Measurements from ENCODE around the gene PPP1R7. TPM values are rescaled to one million over a fixed set of nuclear protein-coding genes. Genes with fewer than 3 reads are reported as not detected.

The PPP1R7 gene
- total RNA-seq, 1 experiment from 2014 or later, result 43.9 TPM

- TF ChIP-seq CTCF (IDR thresholded peaks at IDR 0.05; ENCODE audit: unreplicated experiment), result no peak
- CTCF ChIA-PET, result interaction anchor here (0.6 kb wide), 1 partner anchor 551 kb away, joined by 6 read pairs; no protein-coding TSS in a partner anchor
- Mint-ChIP-seq H3K27me3 (ENCODE audit: insufficient read depth, unreplicated experiment) (no peaks in the 10 kb centered on the region), H3K4me1 (ENCODE audit: insufficient read depth, unreplicated experiment) (no peaks in the 10 kb centered on the region), H3K9me3 (ENCODE audit: unreplicated experiment) (no peaks in the 10 kb centered on the region), H3K36me3 (ENCODE audit: insufficient read depth, unreplicated experiment) (peaks cover 16% of the 10 kb centered on the region), H3K4me3 (ENCODE audit: unreplicated experiment) (no peak overlapping the region), H3K27ac (ENCODE audit: low read depth, unreplicated experiment) (no peak overlapping the region)
- intact Hi-C loops (cut with micrococcal nuclease), result no loop called here
- BruUV-seq (replicated peaks), result no TSS peak
- POLR2A ChIA-PET, result interaction anchor here (0.7 to 1.1 kb wide), 2 partner anchors 8 to 61 kb away, joined by 3 read pairs; no protein-coding TSS in a partner anchor
- DNase-seq (ENCODE audit: unreplicated experiment), result no peak
Observed at GRCh38 chr2:241112046-241112445, 38.2 kb upstream of the PPP1R7 start.

GRCh38 chr2:241112592-241112991, 37.7 kb upstream of the PPP1R7 start:
- H3K36me3 Mint-ChIP-seq (ENCODE audit: insufficient read depth, unreplicated experiment), result peaks cover 16% of the 10 kb centered on the region
- POLR2A ChIA-PET, result interaction anchor here (0.6 to 1.1 kb wide), 3 partner anchors 9 to 508 kb away, joined by 3 read pairs; no protein-coding TSS in a partner anchor
- H3K4me3 Mint-ChIP-seq (ENCODE audit: unreplicated experiment), result no peak overlapping the region
- H3K9me3 Mint-ChIP-seq (ENCODE audit: unreplicated experiment), result no peaks in the 10 kb centered on the region
- CTCF ChIA-PET, result no interaction called here
- TF ChIP-seq CTCF (IDR thresholded peaks at IDR 0.05; ENCODE audit: unreplicated experiment), result no peak
- intact Hi-C loops (cut with micrococcal nuclease), result no loop called here
- no peaks in the 10 kb centered on the region for H3K27me3 Mint-ChIP-seq (ENCODE audit: insufficient read depth, unreplicated experiment)
- H3K4me1 Mint-ChIP-seq (ENCODE audit: insufficient read depth, unreplicated experiment), result no peaks in the 10 kb centered on the region
- DNase-seq (ENCODE audit: unreplicated experiment), result no peak
- no TSS peak for BruUV-seq (replicated peaks)
- H3K27ac Mint-ChIP-seq (ENCODE audit: low read depth, unreplicated experiment), result no peak overlapping the region

GRCh38 chr2:241114836-241115235, 35.4 kb upstream of the PPP1R7 start:
- BruUV-seq (replicated peaks), result no TSS peak
- no peak for TF ChIP-seq CTCF (IDR thresholded peaks at IDR 0.05; ENCODE audit: unreplicated experiment)
- intact Hi-C loops (cut with micrococcal nuclease), result no loop called here
- no peaks in the 10 kb centered on the region for H3K27me3 Mint-ChIP-seq (ENCODE audit: insufficient read depth, unreplicated experiment)
- no peak overlapping the region for H3K27ac Mint-ChIP-seq (ENCODE audit: low read depth, unreplicated experiment)
- DNase-seq (ENCODE audit: unreplicated experiment), result no peak
- no peaks in the 10 kb centered on the region for H3K4me1 Mint-ChIP-seq (ENCODE audit: insufficient read depth, unreplicated experiment)
- ChIA-PET POLR2A (no interaction called here), CTCF (interaction anchor here (0.7 kb wide), 1 partner anchor 37 kb away, joined by 4 read pairs; no protein-coding TSS in a partner anchor)
- H3K4me3 Mint-ChIP-seq (ENCODE audit: unreplicated experiment), result no peak overlapping the region
- H3K36me3 Mint-ChIP-seq (ENCODE audit: insufficient read depth, unreplicated experiment), result peaks cover 12% of the 10 kb centered on the region
- H3K9me3 Mint-ChIP-seq (ENCODE audit: unreplicated experiment), result no peaks in the 10 kb centered on the region

GRCh38 chr2:241115361-241115760, 34.9 kb upstream of the PPP1R7 start:
- peaks cover 9% of the 10 kb centered on the region for H3K36me3 Mint-ChIP-seq (ENCODE audit: insufficient read depth, unreplicated experiment)
- no peaks in the 10 kb centered on the region for H3K9me3 Mint-ChIP-seq (ENCODE audit: unreplicated experiment)
- H3K27ac Mint-ChIP-seq (ENCODE audit: low read depth, unreplicated experiment), result no peak overlapping the region
- no peak for DNase-seq (ENCODE audit: unreplicated experiment)
- no peak overlapping the region for H3K4me3 Mint-ChIP-seq (ENCODE audit: unreplicated experiment)
- H3K4me1 Mint-ChIP-seq (ENCODE audit: insufficient read depth, unreplicated experiment), result no peaks in the 10 kb centered on the region
- CTCF ChIA-PET, result interaction anchor here (0.7 kb wide), 1 partner anchor 38 kb away, joined by 4 read pairs; no protein-coding TSS in a partner anchor
- H3K27me3 Mint-ChIP-seq (ENCODE audit: insufficient read depth, unreplicated experiment), result no peaks in the 10 kb centered on the region
- no peak for TF ChIP-seq CTCF (IDR thresholded peaks at IDR 0.05; ENCODE audit: unreplicated experiment)
- no TSS peak for BruUV-seq (replicated peaks)
- intact Hi-C loops (cut with micrococcal nuclease), result no loop called here
- POLR2A ChIA-PET, result no interaction called here
